ENCODE measurements around the gene TMEM59L. TPM values are rescaled to one million over a fixed set of nuclear protein-coding genes. Genes with fewer than 3 reads are reported as not detected.
"Not testable (repeated sequence)": the region's sequence is repeated elsewhere in the genome, so short reads cannot be mapped to it uniquely, and the experiment has no call there.

TMEM59L gene
- polyA plus RNA-seq (ENCODE audit: insufficient read length), result 8.9 TPM

DNA sequence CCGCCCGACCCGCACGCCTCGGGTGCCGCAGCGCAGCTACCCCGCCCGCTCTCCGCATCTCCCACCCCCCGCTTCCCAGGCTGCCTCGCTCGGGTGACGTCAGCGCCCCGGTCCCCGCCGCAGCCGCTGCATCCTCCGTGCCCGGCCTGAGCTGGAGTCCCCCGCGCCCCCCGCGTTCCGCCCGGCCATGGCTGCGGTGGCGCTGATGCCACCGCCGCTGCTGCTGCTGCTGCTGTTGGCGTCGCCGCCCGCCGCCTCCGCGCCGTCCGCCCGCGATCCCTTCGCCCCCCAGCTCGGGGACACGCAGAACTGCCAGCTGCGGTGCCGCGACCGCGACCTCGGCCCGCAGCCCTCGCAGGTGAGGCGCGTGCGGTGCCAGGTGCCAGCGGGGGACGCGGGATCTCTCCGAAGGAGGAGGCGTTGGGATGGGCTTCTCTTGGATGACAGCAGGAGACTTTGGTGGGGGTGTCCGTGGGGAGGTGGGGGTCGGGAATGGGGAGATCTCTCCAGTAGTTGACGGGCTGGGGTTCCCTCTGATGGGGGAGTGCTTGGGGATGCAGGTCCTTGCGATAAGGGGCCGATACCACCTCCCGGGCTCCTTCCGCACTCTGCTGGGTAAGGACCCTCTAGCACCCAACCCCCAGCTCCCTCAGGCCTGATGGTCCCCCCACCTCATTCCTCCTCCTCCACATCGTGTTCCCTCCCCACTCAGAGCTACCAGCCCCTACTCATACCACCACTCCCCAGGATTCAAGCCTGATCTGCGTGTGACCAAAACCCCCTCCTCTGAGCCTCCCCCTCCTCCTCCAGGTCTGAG is at the start of gene TMEM59L:
TSS of gene TMEM59L (plus strand) at position 99 of the 817 bp plus-strand sequence. CDS start at position 188, 89 bp downstream.
- no peak for DNase-seq (ENCODE audit: low read depth)

DNA sequence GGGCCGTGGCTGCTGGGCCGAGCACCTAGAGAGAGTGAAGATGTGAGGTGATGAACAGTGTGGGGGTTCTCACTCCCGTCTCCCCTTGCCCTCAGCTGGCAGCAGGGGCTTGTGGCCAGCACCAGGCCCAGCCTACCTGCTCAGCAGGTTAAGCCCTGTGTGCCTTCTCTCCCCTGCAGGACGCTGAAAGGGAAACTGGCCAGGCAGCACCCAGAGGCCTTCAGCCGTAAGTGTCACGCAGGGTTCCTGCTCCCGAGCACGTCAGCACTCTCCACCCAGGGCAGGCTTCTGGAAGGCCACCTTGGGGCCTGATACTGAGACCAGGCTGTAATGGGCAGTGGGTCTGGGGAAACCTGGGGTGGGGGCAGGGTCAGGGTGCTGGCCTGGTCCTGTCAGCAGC is 45.7 kb upstream of the TMEM59L start:
- no peak for DNase-seq (ENCODE audit: low read depth)

DNA sequence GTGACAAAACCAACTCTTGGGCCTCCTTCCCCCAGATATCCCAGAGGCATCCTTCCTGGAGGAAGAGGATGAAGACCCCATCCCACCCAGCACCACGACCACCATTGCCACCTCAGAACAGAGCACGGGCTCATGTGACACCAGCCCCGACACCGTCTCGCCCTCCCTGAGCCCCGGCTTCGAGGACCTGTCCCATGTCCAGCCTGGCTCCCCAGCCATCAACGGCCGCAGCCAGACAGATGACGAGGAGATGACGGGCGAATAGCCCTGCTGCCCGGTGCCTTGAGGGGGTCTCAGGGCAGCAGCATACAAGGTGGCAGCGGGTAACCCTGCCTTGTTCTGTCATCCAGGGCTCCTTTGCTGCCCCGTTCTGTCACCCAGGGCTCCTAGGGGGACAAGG is 44.3 kb upstream of the TMEM59L start:
- no peak for DNase-seq (ENCODE audit: low read depth)

- peak; percentile 86 for DNase-seq (ENCODE audit: low read depth)
Measured at GRCh38 chr19:18571564-18572344, 40.9 kb upstream of the TMEM59L start, which contains the start of gene UBA52. UBA52 (plus strand) TSS chr19:18571857; CDS start chr19:18573301, 1,444 bp downstream.

DNA sequence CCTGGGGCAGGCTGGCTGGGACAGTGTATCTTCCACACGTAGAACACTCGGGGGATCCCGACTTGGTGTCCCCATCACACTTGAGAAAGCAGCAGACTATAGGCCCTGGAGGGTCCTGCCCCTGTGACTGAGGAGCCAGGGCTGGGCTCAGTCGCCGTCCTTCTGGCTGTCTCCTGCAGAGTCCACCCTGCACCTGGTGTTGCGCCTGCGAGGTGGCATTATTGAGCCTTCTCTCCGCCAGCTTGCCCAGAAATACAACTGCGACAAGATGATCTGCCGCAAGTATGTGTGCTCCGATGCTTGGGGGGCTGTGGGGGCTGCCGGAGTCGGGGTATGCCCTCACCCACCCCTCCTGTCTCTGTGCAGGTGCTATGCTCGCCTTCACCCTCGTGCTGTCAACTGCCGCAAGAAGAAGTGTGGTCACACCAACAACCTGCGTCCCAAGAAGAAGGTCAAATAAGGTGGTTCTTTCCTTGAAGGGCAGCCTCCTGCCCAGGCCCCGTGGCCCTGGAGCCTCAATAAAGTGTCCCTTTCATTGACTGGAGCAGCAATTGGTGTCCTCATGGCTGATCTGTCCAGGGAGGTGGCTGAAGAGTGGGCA is 37.9 kb upstream of the TMEM59L start:
- no peak for DNase-seq (ENCODE audit: low read depth)

DNA sequence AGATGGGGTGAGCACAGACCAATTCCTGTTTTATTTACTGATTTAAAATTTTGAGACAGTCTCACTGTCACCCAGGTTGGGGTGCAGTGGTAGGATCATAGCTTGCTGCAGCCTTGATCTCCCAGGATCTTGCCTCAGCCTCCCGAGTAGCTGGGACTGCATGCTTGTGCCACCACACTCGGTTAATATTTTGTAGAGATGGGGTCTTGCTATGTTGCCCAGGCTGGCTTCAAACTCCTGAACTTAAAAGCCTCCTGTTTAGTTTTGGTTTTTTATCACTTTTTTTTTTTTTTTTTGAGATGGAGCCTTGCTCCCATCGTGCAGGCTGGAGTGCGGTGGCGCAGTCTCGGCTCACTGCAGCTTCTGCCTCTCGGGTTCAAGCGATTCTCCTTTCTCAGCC is 36.3 kb upstream of the TMEM59L start:
- DNase-seq (ENCODE audit: low read depth), result no peak

- DNase-seq (ENCODE audit: low read depth), result no peak
Measured at GRCh38 chr19:18577365-18577914, 35.2 kb upstream of the TMEM59L start.

DNA sequence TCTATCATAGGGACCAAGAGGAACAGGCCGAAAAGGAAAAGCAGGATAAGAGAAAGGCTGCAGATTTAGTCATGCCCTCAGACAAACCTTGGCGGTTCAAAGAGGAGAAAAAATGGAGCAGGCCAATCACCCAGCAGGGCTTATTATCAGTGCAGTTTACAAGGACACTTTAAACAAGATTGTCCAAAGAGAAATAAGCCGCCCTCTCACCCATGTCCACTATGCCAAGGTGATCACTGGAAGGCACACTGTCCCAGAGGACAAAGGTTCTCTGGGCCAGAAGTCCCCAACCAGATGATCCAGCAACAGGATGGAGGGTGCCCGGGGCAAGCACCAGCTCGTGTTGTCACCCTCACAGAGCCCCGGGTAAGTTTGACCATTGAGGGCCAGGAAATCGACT is 32.4 kb upstream of the TMEM59L start:
- DNase-seq (ENCODE audit: low read depth), result no peak

GRCh38 chr19:18586306-18586705 is 26.4 kb upstream of the TMEM59L start:
- DNase-seq (ENCODE audit: low read depth), result no peak

GRCh38 chr19:18587561-18587960 is 25.1 kb upstream of the TMEM59L start:
- no peak for DNase-seq (ENCODE audit: low read depth)

GRCh38 chr19:18587962-18588610 is 24.6 kb upstream of the TMEM59L start:
- no peak for DNase-seq (ENCODE audit: low read depth)

- peak; percentile 50 for DNase-seq (ENCODE audit: low read depth)
Measured at GRCh38 chr19:18588611-18589379, 23.9 kb upstream of the TMEM59L start, which contains the start of gene REX1BD. REX1BD (plus strand) TSS chr19:18588798; CDS start chr19:18588802, 4 bp downstream.

DNA sequence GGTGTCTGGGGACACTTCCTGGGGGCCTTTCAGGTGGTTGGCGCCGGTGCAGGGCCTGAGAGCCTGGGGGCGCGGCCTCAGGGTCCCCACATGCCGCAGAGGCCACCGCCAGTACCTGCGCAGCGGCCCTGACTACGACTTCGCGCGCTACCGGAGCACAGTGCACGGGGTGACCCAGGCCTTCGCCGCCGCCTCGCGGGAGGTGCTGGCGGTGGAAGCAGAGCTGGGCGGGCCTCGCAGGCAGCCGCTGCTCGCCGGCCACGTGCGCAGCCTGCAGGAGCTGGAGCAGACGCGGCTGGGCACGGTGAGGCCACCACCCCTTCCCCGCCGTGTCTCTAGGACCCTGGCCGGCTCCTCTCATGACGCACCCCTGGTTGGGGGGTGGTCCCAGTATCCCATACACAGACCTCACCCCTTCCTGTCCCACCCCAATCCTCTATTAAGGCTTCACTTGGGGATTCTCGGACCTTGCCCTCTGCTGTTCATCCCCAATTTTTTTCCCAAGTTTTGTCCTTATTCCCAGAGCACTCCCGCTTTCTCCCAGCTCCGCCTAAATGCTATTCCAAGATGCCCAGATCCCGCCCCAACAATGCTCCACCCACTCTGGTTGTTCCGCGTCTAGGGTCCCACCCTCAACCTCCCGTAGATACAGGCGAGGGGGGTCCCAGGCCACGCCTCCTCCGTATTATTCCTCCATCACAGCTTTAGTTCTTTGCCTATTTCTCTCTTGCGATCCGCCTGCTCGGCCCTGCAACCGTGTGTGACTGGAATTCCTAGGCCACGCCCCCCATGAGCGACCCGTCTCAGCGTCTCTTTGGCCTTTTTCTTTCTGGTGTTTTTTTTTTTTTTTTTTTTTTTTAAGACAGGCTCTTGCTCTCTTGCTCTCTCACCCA is 23.0 kb upstream of the TMEM59L start:
- DNase-seq (ENCODE audit: low read depth), result no peak

- peak; percentile 59 for DNase-seq (ENCODE audit: low read depth)
Measured at GRCh38 chr19:18590273-18591272, 22.1 kb upstream of the TMEM59L start.

DNA sequence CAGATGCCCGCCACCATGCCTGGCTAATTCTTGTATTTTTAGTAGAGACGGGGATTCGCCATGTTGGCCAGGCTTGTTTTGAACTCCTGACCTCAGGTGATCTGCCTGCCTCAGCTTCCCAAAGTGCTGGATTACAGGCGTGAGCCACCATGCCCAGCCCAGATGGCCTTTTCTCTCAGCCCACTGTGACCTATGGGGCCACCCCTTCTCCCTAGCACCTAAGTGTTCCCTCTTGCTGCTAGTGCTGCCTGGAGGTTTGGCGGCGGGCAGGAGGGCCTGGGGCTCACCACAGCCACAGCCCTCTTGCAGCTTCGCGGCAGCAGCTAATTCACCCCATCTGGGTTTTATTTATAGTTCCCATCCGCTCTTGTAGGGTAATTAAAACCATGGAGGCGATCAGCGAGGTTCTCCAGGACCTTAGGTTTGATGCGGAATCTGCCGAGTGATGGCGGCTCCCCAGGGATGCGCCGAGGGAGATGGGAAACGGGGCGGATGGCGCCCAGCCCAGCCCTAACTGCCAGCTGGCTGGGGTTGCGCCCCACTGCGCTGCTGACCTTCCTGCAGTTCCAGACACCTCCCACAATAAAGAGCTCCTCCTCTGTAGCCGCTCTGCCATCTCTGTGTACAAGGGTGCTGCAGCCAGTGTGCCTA is 20.8 kb upstream of the TMEM59L start:
- no peak for DNase-seq (ENCODE audit: low read depth)

DNA sequence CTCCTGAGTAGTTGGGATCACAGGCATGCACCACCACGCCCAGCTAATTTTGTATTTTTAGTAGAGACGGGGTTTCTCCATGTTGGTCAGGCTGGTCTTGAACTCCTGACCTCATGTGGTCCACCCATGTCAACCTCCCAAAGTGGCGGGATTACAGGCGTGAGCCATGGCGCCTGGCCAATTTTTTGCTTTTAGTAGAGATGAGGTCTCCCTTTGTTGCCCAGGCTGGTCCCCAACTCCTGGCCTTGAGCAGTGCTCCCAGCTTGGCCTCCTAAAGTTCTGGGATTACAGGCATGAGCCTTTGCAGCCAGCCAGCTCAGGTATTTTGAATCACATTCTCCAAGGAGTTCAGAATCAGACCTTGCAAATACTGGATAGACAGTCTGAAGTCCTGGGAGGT is 19.9 kb upstream of the TMEM59L start:
- DNase-seq (ENCODE audit: low read depth), result not testable (repeated sequence)

DNA sequence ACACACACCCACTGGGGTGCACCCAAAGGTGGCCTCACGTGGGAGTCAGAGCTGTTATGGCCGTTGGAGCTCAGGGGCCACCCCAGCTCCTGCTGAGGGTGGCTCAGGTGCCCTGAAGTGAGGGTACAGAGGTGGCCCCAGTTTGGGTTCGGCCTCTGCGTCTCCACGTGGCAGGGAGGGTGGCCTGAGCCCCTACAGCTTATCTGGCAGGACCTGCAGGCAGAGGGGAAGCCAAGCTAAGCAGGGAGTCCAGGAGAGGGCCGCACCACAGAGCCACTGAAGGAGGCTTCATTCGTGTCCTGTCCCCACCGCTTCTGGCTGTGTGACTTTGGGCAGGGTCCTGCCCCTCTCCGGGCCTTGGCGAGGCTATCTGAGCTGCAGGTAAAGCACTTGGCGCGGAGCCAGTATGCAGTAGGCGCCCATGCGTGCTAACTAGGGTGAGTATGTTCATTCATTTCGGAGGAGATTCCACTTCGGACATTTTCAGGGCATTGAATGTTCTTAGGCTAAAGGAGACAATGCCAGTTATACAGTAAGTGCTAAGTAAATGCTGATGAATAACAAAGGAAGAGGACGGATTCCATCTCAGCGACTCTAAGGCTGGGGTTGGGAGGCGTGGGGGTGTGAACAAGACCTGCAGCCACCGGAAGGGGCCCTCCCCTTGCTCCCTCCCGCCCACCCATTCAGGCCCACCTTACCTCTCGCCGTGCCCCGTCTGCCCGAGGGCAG is 19.1 kb upstream of the TMEM59L start:
- DNase-seq (ENCODE audit: low read depth), result no peak
